T-helper 22 cell (primary cell): ENCODE data around the gene OR7G1.
"Not testable (repeated sequence)": the region's sequence is repeated elsewhere in the genome, so short reads cannot be mapped to it uniquely, and the experiment has no call there.

Experiments
- DNase-seq: peaks from one replicate; pipeline ENCODE4 v3.0.0-alpha.2; 2020; ENCODE audit warnings: low read depth

Gene OR7G1

GRCh38 chr19:9076901-9077300 lies 38.7 kb downstream of the OR7G1 start:
- DNase-seq = no peak

DNA sequence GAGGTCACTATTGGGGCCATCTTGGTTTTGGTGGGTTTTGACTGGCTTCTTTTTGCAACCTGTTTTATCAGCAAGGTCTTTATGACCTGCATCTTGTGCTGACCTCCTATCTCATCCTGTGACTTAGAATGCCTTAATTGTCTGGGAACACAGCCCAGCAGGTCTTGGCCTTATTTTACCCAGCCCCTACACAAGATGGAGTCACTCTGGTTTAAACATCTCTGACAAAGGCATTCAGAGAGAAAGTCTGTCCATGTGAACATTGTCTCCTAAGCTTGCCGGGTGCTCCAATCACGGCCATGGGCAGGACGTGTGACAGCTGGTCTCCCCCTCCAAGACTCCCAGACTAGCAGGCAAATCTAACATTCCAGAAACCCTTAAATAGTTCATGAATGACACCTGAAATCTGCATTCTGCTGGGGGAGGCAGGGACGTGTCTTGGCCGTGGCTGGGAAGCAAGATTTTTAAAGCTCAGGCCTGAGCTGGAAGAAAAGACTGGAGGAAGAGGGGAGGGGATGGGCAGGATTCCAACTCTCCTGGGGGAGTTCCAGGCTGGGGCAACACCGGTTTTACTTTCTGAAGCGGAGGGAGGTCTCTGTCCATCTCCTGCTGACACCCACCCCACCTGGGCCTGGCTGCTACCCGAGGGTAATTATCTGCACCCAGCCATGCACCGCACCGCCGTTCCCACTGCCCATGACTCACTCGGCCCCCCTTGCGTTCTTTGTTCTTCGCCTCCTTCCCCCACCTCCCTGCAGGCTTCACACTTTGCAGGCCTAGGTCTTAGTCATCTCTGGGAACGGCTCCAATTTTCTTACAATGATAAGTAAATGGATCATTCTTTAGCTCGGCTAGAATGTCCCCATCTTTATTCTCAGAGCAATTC lies 40.3 kb downstream of the OR7G1 start:
- no peak for DNase-seq

GRCh38 chr19:9073806-9074205 lies 41.8 kb downstream of the OR7G1 start:
- no peak for DNase-seq

DNA sequence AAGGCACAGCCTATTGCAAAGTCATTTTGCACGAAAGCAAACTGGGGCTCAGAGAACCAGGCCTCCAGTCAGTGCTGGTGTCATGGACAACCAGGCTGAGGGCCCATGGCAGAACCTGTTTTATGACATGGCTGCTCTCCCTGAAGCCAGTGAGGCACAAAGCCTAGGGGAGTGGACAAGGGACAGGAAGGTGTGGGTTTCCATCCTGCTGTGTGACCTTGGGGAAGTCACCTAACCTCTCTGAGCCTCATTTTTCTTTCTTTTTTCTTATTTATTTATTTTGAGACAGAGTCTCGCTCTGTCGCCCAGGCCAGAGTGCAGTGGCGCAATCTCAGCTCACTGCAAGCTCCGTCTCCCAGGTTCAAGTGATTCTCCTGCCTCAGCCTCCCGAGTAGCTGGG lies 43.8 kb downstream of the OR7G1 start:
- DNase-seq = not testable (repeated sequence)

DNA sequence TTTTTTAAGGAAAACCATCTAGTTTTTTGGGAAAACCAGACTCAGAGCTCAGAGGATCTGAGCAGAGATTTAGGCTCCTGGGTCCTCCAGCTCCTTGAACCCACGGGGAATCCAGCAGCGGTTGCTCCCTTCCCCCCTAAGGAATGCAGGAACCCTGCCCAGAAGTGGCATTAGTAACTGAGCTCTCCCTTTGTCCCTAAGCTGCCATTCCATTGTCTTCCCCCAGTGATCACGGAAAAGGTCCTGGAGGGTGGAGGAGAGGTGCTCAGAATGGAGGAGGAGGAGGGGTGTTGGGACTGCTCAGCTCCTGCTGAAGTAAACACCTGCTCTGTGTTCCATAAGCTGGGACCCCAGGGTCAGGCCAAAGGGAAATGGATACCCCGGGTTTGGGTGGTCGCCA lies 45.5 kb downstream of the OR7G1 start:
- DNase-seq = no peak

GRCh38 chr19:9065457-9066014 lies 50.0 kb downstream of the OR7G1 start:
- no peak for DNase-seq
